HUES48 (cell line): ENCODE data around the gene PNMA8A.
"Not testable (repeated sequence)": the region's sequence is repeated elsewhere in the genome, so short reads cannot be mapped to it uniquely, and the experiment has no call there.

Source experiments
- H3K27ac ChIP-seq: one replicate; pipeline ENCODE4 v1.7.0; 2013; ENCODE audit warnings: low read depth, low read length, inconsistent platforms
- H3K27me3 ChIP-seq: 2 replicates; pipeline ENCODE4 v1.6.1; 2013; ENCODE audit warnings: mild to moderate bottlenecking, low read length; ENCODE audit not compliant: control insufficient read depth, insufficient read depth
- H3K36me3 ChIP-seq: 2 replicates; pipeline ENCODE4 v1.6.1; 2013; ENCODE audit warnings: low read length; ENCODE audit not compliant: control insufficient read depth, insufficient read depth
- H3K4me1 ChIP-seq: 2 replicates; pipeline ENCODE4 v1.6.1; 2013; ENCODE audit warnings: mild to moderate bottlenecking, low read length; ENCODE audit not compliant: control insufficient read depth, insufficient read depth
- H3K4me3 ChIP-seq: 2 replicates; pipeline ENCODE4 v1.5.1; 2013; ENCODE audit warnings: mild to moderate bottlenecking, low read depth, low read length
- H3K9ac ChIP-seq: 2 replicates; pipeline ENCODE4 v1.6.1; 2013; ENCODE audit warnings: mild to moderate bottlenecking, low read depth, low read length, moderate library complexity
- H3K9me3 ChIP-seq: 2 replicates; pipeline ENCODE4 v1.6.1; 2013; ENCODE audit warnings: low read length; ENCODE audit not compliant: control insufficient read depth, insufficient read depth

The PNMA8A gene

DNA sequence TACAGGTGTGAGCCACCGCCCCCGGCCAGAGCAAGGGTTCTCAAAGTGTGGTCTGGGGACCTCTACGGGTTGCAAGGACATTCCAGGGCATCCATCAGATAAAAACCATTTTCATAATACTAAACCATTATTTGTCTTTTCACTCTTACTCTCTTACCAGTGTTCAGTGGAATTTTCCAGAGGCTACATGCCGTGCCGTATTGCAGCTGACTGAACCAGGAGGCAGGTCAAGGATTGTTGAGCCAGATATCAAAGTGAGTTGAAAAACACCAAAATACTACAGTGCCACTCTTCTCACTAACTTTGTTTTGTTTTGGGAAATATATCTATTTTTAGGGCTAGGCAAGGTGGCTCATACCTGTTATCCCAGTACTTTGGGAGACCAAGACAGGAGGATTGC, 31.5 kb upstream of the PNMA8A start:
- no peak overlapping the region for H3K27ac ChIP-seq
- H3K36me3 ChIP-seq = no peaks in the 10 kb centered on the region
- no peaks in the 10 kb centered on the region for H3K4me1 ChIP-seq
- no peak overlapping the region for H3K9ac ChIP-seq
- no peak overlapping the region for H3K4me3 ChIP-seq
- no peaks in the 10 kb centered on the region for H3K9me3 ChIP-seq
- no peaks in the 10 kb centered on the region for H3K27me3 ChIP-seq

- Histone ChIP-seq H3K4me3 (no peak overlapping the region), H3K9ac (no peak overlapping the region), H3K9me3 (no peaks in the 10 kb centered on the region), H3K36me3 (no peaks in the 10 kb centered on the region), H3K27ac (no peak overlapping the region), H3K27me3 (peaks cover 9% of the 10 kb centered on the region), H3K4me1 (peaks cover 6% of the 10 kb centered on the region; the same call in 1 of the 2 replicates)
These were observed 28.3 kb upstream of the PNMA8A start for GRCh38 chr19:46499692-46500091.

DNA sequence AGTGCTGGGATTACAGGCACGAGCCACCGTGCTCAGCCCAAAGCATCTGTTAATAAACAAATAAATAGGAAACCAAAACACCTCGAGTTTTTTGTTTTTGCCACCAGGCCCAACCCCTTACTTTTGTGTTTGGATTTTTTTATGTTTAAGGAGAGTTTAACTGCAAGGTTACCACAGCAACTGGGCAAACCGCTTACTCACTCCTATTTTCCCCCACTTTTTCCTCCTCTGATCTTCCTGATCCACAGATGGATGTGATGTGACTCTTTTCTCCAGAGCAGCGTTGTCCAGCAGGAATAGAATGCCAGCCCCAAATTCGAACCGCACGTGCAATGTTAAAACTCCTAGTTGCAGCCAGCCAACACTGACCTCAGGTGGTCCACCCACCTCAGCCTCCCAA, 26.4 kb upstream of the PNMA8A start:
- H3K36me3 ChIP-seq = no peaks in the 10 kb centered on the region
- no peak overlapping the region for H3K27ac ChIP-seq
- no peak overlapping the region for H3K9ac ChIP-seq
- peaks cover 10% of the 10 kb centered on the region; the same call in 1 of the 2 replicates for H3K4me1 ChIP-seq
- H3K27me3 ChIP-seq = peaks cover 27% of the 10 kb centered on the region
- no peak overlapping the region for H3K4me3 ChIP-seq
- H3K9me3 ChIP-seq = no peaks in the 10 kb centered on the region

DNA sequence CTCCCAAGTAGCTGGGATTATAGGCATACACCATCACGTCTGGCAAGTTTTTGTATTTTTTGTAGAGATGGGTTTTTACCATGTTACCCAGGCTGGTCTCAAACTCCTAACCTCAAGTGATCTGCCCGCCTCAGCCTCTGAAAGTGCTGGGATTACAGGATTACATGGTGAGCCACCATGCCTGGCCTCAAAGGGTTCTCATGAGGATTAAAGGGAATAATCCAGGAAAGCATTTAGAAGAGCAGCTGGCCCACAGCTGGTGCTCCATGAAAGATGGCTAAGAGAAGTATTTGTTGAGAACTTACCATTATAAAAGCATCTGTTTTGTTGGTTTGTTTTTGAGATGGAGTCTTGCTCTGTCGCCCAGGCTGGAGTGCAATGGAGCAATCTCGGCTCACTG, 25.5 kb upstream of the PNMA8A start:
- H3K4me1 ChIP-seq, H3K36me3 ChIP-seq, H3K4me3 ChIP-seq, H3K9me3 ChIP-seq, H3K9ac ChIP-seq, H3K27ac ChIP-seq: not testable (repeated sequence)
- peaks cover 35% of the 10 kb centered on the region for H3K27me3 ChIP-seq

GRCh38 chr19:46496304-46496703, 24.9 kb upstream of the PNMA8A start:
- H3K27me3 ChIP-seq = peaks cover 41% of the 10 kb centered on the region

GRCh38 chr19:46495786-46496099, 24.4 kb upstream of the PNMA8A start, which contains the start of gene PNMA8B:
TSS of gene PNMA8B (minus strand) at chr19:46495867. CDS start at chr19:46495465, 402 bp downstream.
- Histone ChIP-seq H3K4me1 (peaks cover 10% of the 10 kb centered on the region; the same call in 1 of the 2 replicates), H3K9me3 (no peaks in the 10 kb centered on the region), H3K27me3 (peaks cover 47% of the 10 kb centered on the region), H3K4me3 (peak within 1 kb of the TSS; percentile 65), H3K36me3 (no peaks in the 10 kb centered on the region), H3K9ac (no peak within 1 kb of the TSS), H3K27ac (no peak within 1 kb of the TSS)

More at GRCh38 chr19:46496304-46496703, 24.9 kb upstream of the PNMA8A start:
- H3K4me1 ChIP-seq = peaks cover 10% of the 10 kb centered on the region; the same call in 1 of the 2 replicates
- no peak overlapping the region for H3K9ac ChIP-seq
- no peak overlapping the region for H3K27ac ChIP-seq
- no peaks in the 10 kb centered on the region for H3K36me3 ChIP-seq
- no peaks in the 10 kb centered on the region for H3K9me3 ChIP-seq
- peak overlapping the region; percentile 65; the same call in 1 of the 2 replicates for H3K4me3 ChIP-seq

- peaks cover 52% of the 10 kb centered on the region for H3K27me3 ChIP-seq
- H3K9ac ChIP-seq = no peak overlapping the region
- no peaks in the 10 kb centered on the region for H3K36me3 ChIP-seq
- H3K27ac ChIP-seq = no peak overlapping the region
- H3K4me3 ChIP-seq = peak overlapping the region; percentile 65
- H3K4me1 ChIP-seq = peaks cover 10% of the 10 kb centered on the region; the same call in 1 of the 2 replicates
- H3K9me3 ChIP-seq = no peaks in the 10 kb centered on the region
These were observed 23.8 kb upstream of the PNMA8A start for GRCh38 chr19:46494941-46495785.

DNA sequence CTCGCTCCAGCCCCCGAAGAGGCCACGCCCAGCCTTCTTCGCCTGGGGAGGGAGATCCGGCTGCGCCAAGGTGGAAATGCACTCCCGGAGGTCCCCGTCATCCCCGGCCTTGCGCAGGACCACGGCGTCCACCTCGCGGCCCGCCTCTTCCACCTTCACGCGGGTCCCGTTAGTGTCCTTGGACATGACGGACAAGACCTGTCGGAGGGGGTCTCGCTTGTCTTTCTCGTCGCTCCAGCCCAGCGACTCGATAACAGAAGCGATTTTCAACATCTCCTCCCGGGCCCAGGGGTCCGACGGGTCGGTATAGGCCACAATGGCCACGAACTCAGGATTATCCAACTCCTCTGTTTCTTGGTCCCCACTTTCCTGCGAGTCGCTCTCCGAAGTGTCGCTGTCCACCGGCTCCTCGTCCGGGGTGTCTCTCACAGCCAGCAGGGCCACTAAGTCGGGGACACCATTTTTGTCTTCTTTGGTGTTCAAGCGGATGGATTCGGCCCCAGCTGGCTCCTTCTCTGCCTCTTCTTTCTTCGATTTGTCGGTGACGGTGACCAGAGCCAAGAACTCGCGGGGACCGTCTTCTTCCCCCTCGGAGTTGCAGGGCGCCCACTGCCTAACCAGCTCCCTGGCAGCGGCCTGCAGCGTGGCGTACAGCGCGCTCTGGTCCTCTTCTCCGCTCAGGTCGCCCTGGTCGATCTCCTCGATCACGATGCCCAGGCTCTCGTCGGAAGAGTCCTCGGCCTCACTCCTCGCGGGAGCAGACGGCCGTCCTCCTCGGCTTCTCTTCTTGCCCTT, 23.0 kb upstream of the PNMA8A start:
- Histone ChIP-seq H3K27ac (no peak overlapping the region), H3K9ac (no peak overlapping the region), H3K27me3 (peaks cover 60% of the 10 kb centered on the region)

DNA sequence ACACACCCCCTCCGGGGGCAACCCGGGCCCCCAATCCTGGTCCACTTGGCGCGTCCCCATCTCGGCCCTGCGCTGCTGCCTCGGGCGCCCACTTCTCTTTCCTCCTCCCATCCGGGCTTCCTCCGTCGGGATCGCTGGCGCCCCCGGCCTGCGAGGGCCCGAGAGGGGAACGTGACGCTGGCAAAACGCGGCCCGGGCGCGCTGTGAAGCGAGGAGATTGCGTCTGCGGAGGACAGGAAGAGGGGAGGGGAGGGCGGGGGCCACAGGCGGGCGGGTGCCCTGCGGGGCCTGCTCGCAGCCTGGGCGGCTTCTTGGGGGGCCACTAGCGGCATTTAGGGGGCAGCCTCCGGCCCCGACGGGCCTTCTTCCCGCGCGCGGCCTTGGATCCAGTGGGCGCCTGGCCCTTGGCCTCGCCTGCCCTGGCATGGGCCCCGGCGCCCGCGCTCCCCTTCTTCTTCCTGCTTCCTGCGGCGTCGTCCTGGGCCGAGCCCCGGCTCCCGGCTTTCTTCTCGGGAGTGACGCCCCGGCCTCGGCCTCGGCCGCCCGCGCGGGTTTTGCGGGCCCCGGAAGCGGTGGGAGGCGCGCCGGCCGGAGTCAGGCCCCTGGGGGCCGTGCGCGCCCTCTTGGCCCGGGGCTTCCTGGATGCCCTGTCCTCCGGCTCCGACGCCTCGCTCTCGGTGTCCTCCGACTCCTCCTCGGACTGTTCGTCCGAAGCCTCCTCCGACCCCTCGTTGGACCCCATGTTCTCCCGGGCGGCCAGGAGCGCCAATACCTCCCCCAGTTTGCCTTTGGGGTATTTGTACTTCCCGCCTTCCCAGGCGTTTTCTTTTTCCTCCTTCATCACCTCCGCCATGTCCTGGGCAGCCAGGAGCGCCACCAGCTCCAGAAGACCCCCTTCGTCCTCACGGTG, 22.1 kb upstream of the PNMA8A start:
- Histone ChIP-seq H3K36me3 (no peaks in the 10 kb centered on the region), H3K27me3 (peaks cover 69% of the 10 kb centered on the region), H3K9ac (no peak overlapping the region), H3K9me3 (no peaks in the 10 kb centered on the region), H3K4me3 (peak overlapping the region; percentile 52), H3K27ac (no peak overlapping the region), H3K4me1 (peaks cover 10% of the 10 kb centered on the region; the same call in 1 of the 2 replicates)

More for the DNA sequence above, 23.0 kb upstream of the PNMA8A start:
- H3K36me3 ChIP-seq = no peaks in the 10 kb centered on the region
- H3K4me3 ChIP-seq = peak overlapping the region; percentile 37; the same call in 1 of the 2 replicates
- peaks cover 10% of the 10 kb centered on the region; the same call in 1 of the 2 replicates for H3K4me1 ChIP-seq
- H3K9me3 ChIP-seq = no peaks in the 10 kb centered on the region

DNA sequence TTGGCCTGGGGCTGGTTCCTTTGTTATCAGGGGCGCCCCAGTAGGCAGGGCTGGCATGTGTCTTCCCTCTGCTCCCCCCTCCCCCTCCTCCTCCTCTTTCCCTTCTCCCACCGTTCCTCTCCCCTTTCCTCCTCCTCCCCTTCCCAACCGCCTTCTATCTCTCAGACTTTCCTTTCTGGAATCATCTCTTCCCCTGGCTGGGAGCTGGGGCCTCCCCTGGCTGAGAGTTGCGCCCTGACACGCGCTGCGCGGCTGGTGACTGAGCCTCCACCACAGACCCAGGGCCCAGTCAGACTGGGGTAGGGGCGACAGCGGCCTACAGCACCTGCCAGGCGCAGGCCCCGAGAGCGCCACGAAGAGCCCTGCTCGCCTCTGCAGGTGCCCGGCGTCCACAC, 21.5 kb upstream of the PNMA8A start:
- no peak overlapping the region for H3K27ac ChIP-seq
- H3K36me3 ChIP-seq = no peaks in the 10 kb centered on the region
- no peaks in the 10 kb centered on the region for H3K9me3 ChIP-seq
- H3K4me3 ChIP-seq = peak overlapping the region; percentile 52
- H3K9ac ChIP-seq = no peak overlapping the region
- H3K27me3 ChIP-seq = peaks cover 72% of the 10 kb centered on the region
- H3K4me1 ChIP-seq = peaks cover 10% of the 10 kb centered on the region; the same call in 1 of the 2 replicates
